ENCODE data around the gene SLC43A1.
"Not testable (repeated sequence)": the region's sequence is repeated elsewhere in the genome, so short reads cannot be mapped to it uniquely, and the experiment has no call there.

SLC43A1 gene

GRCh38 chr11:57460022-57460757 is 55.3 kb downstream of the SLC43A1 start, which contains the start of gene RTN4RL2:
RTN4RL2 (plus strand) TSS chr11:57460528; CDS start chr11:57460866, 338 bp downstream.
- peak; percentile 49 for DNase-seq

DNA sequence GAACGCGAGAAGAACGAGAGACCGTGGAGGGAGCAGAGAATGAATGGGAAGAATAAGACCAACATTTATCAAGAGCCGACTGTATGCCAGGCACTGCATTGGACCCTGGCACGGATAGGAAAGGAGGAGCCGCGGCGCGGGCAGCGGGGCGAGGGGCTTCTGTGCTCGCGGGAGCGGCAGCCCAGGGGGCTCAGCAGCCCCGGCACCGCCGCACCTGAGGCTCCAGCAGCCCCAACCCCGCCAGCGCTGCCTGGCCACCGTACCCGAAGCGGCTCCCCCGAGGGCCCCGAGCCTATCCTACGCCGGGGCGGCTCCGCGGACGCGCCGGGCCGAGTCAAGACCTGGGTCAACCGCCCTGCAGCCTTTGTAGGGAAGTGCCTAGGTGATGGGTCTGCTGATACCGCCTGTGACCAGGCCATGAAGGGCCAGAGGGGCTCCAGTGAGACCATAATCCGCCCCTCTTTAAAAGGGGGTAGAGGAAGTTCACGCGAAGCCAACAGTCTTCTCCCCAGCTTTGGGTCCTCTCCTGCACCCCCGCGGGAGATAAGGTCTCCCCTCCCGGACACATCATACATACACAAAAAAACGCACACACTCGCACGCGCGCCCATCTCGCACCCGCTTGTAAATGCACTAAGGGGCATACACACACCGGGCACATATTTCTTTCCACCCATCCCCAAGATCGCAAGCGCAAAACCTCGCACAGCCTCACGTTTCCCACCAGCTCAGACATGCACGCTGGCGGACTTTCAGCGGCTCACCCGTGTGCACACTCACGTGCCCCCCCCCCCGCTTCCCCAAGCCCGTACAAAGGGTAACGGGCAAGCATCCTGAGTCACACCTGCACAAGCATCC is 56.1 kb downstream of the SLC43A1 start:
- peak; percentile 34 for DNase-seq

- DNase-seq = peak; percentile 80
Observed at GRCh38 chr11:57458410-57459163, 56.9 kb downstream of the SLC43A1 start.

DNA sequence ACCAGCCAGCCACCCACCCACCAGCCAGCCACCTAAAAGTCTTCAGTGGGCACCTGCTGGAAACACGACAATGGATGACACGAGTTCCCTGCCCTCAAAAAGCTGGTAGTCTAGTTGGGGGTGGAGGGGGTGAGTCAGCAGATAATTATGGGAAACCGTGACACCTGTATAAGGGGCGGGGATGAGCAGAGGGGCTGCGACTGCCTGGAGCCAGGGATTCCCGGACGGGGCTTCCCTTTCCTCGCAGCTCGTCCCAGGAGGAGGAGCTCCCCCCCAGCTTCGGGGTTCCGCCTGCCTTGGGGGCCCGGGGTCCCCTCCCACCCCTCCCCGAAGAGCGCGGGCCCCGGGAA is 57.5 kb downstream of the SLC43A1 start:
- DNase-seq = no peak

DNA sequence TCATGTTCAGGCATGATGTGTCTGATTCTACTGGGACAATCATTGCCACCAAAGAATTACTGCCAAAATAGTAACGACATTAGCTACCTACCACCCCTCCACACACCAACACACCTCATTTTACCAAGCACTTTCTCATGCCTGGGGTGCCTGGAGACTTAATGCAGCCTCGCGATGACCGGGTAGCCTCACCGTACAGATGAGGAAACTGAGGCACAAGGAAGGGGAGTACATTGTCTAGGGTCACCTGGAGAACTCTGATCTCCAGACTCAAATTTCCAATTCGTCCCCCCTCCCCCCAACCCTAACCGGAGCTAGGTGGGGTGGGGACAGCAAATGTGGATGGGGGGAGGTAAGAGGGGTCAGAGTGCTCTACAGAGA is 57.9 kb downstream of the SLC43A1 start:
- DNase-seq = no peak

DNA sequence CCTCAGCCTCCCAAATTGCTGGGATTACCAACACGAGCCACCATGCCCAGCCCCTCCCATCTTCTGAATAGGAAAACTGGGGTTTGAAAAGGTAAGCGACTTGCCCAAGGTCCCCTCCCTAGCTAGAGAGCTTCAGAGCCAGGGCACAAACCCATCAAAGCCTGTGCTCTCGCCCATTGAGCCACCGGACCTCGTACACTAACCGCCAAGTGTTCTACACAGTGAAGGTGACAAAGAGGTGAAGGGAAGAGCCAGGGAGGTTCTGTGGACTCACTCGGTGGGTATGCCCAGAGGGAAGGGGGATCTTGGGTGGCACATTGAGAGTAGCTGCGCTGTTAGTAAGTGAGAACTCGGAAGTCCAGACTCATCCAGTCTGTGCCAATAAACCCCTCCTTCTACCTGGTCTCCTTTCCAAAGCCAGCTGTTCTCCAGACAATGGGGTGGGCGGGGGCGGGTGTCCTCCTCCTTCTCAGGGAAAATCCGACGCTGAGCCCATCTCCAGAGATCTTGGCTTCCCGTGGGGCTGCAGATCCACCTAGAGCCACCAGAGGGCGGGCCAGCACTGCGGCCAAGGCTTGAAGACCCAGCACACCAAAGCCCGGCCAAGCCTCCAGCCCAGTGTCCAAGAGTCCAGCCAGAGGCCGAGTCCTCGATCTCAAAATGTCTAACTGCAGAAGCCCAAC is 58.4 kb downstream of the SLC43A1 start:
- DNase-seq = peak; percentile 75

GRCh38 chr11:57453543-57454177 is 61.8 kb downstream of the SLC43A1 start:
- DNase-seq = no peak

- DNase-seq = no peak
Observed at GRCh38 chr11:57446055-57446454, 69.4 kb downstream of the SLC43A1 start.

DNA sequence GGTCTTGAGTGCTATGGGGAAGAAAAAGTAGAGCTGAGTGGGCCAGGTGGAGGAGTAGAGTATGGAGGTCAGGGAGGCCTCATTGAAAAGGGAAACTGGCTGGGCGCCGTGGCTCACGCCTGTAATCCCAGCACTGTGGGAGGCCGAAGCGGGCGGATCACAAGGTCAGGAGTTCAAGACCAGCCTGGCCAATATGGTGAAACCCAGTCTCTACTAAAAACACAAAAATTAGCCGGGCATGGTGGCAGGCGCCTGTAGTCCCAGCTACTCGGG is 70.4 kb downstream of the SLC43A1 start:
- not testable (repeated sequence) for DNase-seq

GRCh38 chr11:57444362-57445121 is 71.0 kb downstream of the SLC43A1 start:
- no peak for DNase-seq

DNA sequence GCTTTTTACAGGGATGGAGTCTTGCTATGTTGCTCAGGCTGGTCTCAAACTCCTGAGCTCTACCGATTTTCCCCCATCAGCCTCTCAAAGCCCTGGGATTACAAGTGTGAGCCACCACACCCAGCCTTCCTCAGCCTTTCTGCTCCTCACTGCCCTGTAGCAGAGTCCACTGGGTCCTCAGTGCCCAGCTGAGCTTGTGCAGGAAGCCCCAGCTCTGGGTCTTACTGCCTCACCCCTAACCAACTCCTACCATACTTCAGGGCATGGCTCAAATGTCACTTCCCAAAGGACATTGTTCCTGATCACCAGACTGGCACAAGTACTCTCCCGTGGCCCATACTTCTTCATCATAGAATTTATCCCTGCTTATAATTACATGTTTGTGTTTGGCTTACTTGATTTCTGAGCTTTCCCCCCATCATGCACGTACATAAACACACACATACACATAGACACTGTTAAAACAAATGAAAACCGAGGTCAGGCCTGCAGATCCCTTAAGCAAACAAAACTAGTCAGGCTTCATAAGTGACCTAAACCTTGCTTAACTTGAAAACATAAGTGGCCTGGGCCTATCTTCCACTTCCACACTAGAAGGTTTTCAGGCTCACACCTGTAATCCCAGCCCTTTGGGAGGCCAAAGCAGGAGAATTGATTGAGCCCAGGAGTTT is 74.6 kb downstream of the SLC43A1 start:
- DNase-seq = no peak

DNA sequence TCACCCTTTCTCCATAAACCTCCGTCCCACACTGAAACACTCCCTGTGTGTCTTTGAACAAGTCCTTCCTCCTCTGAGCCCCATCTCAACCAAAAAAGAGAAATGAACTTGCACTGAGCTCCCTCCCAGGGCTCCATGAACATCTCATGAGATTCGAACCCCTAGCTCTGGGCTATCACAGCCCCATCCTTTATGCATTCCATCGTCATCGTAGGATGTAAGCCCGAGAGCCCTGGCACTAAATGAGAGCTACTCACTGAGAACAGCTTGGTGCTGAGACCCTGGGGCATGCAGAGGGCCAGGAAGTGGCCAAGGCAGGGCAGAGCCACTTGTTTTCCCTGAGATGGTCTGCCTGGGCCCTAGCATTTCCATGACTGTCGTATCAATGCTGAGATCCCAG is 75.7 kb downstream of the SLC43A1 start:
- no peak for DNase-seq

GRCh38 chr11:57438345-57439285 is 76.9 kb downstream of the SLC43A1 start:
- DNase-seq = no peak

DNA sequence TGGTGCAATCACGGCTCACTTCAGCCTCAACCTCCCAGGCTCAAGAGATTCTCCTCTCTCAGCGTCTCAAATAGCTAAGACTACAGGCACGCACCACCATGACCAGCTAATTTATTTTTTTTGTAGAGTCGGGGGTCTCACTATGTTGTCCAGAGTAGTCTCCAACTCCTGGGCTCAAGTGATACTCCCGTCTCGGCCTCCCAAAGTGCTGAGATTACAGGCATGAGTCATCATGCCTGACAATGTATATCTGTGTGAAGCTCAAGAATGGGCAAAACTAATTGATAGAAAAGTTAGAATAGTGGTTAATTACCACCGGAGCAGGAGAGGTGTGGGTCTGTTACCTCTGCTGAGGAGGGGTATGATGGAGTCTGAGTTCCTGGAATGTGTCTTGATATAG is 79.5 kb downstream of the SLC43A1 start:
- DNase-seq = no peak

- no peak for DNase-seq
Observed at GRCh38 chr11:57434640-57435546, 80.6 kb downstream of the SLC43A1 start.

Measured in activated naive CD4-positive, alpha-beta T cell treated with anti-CD3 and anti-CD28 coated beads, Interleukin-2, amount 50 U/mL, for 16 hours (primary cell).